Measurements from ENCODE around the gene GFOD2. TPM values are rescaled to one million over a fixed set of nuclear protein-coding genes. Genes with fewer than 3 reads are reported as not detected.
A peak's percentile ranks its signal among the peaks of the same experiment; 100 is the strongest.

The GFOD2 gene
- total and polyA plus RNA-seq, 2 of the 13 experiments (the other 11 are each of a cell fraction or from before 2014, with no cell fraction given): 11.1 to 17.2 TPM

- TF ChIP-seq CERS6 (CRISPR knock-in tag; IDR thresholded peaks at IDR 0.05) (no peak), ZNF383 (CRISPR knock-in tag; IDR thresholded peaks at IDR 0.05; ENCODE audit: borderline replicate concordance) (no peak), THAP8 (CRISPR knock-in tag; IDR thresholded peaks at IDR 0.05; ENCODE audit: borderline replicate concordance) (no peak), ZNF609 (CRISPR knock-in tag; IDR thresholded peaks at IDR 0.05; ENCODE audit: borderline replicate concordance) (0 out of 2 replicates have a peak, but pooled peaks have one; percentile 32), ZEB1 (IDR thresholded peaks at IDR 0.05; ENCODE audit: insufficient replicate concordance, low read depth) (no peak), ZFP37 (CRISPR knock-in tag; IDR thresholded peaks at IDR 0.05; ENCODE audit: borderline replicate concordance) (no peak), ZNF276 (CRISPR knock-in tag; IDR thresholded peaks at IDR 0.05; ENCODE audit: low read depth) (no peak), SRSF9 (IDR thresholded peaks at IDR 0.05; ENCODE audit: borderline replicate concordance, insufficient read depth, low read depth, low read length, poor library complexity, severe bottlenecking) (no peak), IKZF1 (IDR thresholded peaks at IDR 0.05) (no peak), HNF4G (IDR thresholded peaks at IDR 0.05; ENCODE audit: borderline replicate concordance, low read depth, low read length) (peak; percentile 77), HNF4G (CRISPR knock-in tag; IDR thresholded peaks at IDR 0.05; ENCODE audit: borderline replicate concordance, low read depth) (peak; percentile 78; the same call in 1 of the 2 replicates), AHDC1 (CRISPR knock-in tag; IDR thresholded peaks at IDR 0.05; ENCODE audit: borderline replicate concordance) (no peak; the same call in 1 of the 2 replicates)
These were observed 7.3 kb upstream of the GFOD2 start (continued) for GRCh38 chr16:67726106-67727034.
